Fibroblast of peridontal ligament (primary cell): ENCODE results near the gene LCMT2.
A peak's percentile ranks its signal among the peaks of the same experiment; 100 is the strongest.
"Not testable (repeated sequence)": the region's sequence is repeated elsewhere in the genome, so short reads cannot be mapped to it uniquely, and the experiment has no call there.

Experiments
- DNase-seq: peaks from one replicate; pipeline ENCODE4 v3.0.0-alpha.2; 2010; ENCODE audit errors: extremely low read depth

Gene LCMT2

DNA sequence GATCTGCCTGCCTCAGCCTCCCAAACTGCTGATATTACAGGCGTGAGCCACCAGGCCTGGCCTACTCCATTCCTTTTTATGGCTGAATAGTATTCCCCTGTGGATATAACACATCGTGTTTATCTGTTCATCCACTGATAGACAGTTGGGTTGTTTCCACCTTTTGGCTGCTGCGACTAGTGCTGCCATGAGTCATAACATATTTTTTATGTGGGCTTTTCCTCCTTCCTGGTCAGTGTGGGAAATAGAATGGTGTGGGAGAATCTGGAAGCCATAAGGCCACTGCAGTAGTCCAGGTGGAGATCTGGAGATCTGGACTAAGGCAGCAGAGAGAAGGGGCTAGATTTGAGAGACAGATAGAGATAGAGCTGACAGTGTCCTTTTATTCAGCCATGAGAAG lies 16.2 kb downstream of the LCMT2 start:
- DNase-seq, result no peak

DNA sequence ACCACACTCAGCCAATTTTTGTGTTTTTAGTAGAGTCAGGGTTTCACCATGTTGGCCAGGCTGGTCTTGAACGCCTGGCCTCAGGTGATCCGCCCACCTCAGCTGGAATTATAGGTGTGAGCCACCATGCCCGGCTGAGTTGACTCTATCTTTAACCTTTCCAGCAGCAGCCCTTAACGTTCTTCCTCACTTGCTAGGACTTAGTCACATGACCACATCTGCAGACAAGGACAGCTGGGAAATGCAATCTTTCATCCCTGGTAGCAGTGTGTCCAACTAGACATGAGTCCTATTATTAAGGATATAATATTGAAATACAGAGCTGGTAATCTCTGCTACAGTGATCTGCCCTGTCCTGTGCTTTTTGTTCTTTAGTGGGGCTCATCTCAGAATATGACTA lies 18.0 kb downstream of the LCMT2 start:
- DNase-seq, result no peak

DNA sequence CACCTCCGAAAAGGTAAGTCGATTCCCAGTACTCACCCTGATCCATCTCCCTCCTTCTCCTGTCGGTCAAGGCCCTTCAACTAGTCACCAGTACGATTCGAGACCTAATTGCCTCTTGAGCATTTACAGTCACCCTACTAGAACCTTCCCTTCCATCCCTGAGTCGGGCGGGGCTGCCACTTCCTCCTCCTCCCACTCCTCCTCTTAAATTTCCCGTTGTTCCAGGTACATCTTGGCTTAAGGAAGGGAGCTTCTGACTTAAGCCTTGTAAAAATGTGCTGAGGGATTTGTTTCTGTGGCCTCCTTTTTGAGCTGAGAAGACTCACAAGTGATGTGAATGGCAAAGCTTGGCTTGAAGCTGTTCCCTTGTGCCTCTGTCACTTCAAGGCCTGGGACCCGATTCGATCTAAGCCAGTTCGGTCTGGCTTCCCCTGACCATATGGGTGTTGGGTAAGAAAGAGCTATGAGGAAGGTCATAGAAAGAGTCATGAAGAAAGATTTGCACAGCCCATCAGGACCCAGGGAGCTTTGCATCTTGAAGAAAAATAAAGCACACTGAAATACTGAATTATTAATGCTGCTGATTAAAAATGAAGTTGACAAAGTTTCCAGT lies 28.1 kb downstream of the LCMT2 start, which contains the start of gene TGM7:
Gene TGM7 (minus strand): TSS at position 51 of the 613 bp plus-strand sequence.
- DNase-seq, result no peak

DNA sequence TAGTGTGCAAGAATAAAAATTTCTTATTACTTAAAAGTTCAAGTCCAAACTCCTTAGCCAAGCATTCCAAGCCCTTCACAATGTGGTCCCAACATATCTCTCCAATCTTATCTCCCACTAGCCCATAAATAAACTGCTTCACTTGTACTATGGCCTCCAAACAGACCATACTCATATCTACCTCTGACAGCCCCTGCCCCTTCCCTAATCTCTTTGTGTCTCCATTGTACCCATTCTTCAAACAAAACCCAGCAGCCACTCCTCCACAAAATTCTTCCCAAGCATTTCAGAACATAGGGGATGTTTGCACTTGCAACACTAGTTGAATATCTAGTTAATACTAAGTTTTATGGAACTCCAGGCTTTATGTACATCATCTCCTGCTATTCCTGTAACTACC lies 30.5 kb downstream of the LCMT2 start:
- DNase-seq, result no peak

DNA sequence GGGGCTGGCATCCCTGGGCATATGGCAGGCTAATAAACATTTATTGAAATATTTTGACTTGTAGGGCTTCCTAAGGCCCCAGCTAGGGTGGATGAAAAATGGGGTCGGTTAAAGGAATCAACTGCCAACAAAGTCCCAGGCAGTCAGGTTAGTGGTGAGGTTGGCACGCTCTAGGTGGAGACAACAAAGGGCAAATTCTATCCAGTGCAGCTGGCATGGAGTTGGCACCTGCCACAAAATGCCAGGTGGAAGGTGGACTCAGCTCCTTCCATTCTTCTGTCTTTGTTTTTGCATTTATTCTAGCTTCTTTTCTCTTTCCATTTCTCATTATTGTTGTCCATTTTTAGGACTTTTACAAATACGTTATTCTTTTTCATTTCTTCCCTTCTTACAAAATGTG lies 31.0 kb downstream of the LCMT2 start:
- no peak for DNase-seq

DNA sequence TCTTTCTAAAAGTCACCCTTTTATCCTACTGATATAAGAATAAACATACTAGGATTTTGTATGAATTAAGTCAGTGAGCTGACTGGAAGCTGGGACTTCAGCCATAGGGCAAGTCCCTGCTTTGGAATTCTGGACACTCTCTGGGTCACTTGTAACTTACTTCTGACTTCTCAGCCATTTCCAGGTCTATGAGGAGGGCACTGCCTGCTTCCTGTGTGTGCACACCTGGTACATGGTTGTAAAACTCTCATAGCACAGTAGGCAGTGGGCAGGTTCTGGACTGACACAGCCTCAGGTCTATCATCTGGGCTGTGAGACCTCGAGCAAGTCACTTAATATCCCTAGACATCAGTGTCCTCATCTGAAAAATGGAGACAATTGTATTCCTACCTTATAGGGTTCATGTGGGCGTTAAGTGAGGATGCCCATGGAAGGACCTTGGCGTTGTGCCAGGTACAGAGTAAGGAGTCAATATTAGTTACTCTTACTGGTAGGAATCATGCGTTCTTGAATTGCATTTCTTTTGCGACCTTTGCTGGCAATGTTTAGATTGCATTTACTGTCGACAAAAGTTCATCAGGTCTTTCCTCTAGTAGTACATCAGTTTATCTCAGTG lies 36.2 kb downstream of the LCMT2 start:
- DNase-seq, result no peak

DNA sequence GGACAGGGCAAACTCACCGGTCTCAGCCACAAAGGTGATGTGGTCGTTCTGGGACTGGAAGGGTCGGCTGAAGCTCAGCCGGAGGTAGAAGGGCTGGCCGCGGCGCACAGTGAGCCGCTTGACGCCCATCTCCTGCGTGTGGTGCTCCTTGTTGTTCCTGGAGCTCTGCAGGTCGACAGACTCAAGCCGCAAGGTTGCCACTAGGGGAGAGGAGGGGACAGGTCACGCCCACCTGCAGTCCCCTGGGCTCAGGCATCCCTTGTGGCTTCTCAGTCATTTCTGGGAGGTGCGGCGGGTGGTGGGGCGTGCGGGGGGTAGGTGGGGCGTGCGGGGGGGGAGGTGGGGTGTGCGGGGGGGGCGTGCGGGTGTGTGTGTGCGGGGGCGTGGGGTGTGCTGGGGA lies 36.9 kb downstream of the LCMT2 start:
- DNase-seq, result no peak

DNA sequence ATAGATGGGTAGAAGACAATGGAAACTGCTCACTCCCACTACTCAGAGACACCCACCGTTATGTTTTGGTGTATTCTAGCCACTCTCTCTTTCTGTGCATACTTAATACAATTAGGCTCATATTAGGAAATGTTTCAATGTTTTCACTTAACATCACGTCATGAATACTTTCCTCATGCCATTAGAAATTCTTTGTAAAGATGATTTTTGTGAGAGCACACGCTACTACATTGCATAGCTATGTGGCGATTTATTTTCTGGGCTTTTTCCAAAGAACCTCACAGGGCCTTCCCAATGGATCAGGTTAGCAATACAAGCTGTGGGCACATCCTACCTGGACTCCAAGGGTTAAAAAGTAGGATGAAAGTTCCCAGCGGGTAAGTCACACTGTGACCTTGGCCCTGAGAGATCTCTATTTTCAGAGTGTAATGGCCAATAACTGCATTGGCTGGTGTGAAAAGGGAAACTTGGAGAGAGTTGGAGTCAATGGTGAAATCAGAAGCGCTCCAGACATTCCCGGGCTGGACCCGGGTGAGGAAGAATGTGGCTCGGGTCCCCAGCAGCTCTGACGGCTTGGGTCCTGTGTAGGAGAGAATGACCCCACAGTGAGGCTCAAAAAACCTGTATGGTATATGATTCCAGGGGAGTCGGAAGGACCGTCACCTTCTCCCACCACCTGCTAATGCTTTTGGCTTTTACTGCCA lies 37.8 kb downstream of the LCMT2 start:
- peak; percentile 14 for DNase-seq

DNA sequence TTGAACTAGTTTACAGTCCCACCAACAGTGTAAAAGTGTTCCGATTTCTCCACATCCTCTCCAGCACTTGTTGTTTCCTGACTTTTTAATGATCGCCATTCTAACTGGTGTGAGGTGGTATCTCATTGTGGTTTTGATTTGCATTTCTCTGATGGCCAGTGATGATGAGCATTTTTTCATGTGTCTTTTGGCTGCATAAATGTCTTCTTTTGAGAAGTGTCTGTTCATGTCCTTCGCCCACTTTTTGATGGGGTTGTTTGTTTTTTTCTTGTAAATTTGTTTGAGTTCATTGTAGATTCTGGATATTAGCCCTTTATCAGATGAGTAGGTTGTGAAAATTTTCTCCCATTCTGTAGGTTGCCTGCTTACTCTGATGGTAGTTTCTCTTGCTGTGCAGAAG lies 40.7 kb downstream of the LCMT2 start:
- DNase-seq, result not testable (repeated sequence)

DNA sequence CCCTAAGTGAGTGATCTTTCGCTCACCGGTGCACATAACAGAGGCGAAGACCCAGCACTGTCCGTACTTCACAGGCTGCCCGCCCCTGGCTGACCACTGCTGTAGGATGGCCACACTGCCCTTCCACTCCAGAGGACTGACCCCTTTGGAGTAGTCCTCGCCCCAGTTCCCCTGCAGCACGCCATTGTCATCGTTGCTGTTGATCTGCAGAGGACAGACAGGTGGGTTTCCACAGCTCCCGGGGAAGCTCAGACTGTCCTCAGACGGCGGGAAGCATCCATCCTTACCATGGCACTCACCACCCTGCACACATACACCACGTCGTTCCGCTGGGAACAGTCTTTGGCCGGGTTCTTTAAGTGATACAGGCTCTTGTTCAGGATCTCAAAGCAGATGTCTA lies 43.1 kb downstream of the LCMT2 start:
- no peak for DNase-seq

DNA sequence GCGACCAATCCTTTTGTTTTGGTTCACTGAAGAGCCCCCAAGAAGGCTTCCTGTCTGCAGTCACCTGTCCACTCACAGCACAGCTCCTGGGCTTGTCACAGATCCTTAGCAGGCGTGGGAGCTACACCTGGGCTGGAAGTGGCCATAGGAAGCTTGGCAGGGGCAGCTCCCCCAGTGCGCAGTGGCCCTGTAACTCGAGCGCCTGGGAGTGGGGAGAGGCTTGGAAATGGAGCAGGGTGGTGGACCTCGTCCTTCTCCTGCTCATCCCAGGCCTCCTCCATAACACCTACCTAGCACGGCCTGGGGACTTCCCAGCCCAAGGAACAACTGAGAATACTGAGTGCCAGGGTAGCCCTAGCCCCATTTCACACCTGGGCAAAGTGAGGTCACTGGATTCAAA lies 44.3 kb downstream of the LCMT2 start:
- no peak for DNase-seq

DNA sequence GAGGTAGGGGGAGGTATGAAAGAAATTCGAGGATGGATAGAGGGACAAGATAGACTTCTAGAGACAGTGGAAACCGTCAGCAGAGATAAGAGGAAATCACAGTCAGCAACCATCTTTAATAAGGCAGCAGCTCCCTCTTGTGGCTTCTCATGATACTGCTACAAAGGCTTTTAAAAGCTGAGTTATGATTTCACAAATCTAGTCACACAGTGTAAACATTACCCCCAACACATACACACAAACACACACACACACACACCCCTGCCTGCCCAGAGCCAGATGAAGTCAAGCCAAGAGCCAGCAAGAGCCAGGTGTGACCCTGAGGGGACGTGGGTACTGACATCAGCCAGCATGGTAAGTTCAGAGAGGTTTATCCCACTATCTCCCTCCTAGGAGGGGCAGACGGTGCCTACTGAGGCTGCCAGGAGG lies 44.8 kb downstream of the LCMT2 start:
- peak; percentile 83 for DNase-seq

DNA sequence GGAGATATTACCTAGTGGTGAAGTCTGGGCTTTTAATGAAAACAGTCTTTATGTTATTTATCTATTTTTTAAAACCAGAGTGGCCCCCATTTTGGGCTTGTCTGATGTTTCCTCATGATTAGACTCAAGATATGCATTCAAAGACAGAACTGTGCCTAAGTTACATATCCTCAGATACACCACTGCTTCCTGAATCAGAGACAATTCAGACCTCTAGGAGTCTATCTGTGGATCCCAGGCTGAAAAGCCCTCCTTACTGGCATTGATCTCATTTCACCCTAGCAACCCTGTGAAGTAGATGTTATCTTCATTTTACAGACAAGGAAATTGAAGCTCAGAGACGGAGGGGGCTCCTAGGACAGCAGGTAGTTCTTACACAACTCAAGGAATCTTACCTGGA lies 46.8 kb downstream of the LCMT2 start:
- DNase-seq, result no peak

DNA sequence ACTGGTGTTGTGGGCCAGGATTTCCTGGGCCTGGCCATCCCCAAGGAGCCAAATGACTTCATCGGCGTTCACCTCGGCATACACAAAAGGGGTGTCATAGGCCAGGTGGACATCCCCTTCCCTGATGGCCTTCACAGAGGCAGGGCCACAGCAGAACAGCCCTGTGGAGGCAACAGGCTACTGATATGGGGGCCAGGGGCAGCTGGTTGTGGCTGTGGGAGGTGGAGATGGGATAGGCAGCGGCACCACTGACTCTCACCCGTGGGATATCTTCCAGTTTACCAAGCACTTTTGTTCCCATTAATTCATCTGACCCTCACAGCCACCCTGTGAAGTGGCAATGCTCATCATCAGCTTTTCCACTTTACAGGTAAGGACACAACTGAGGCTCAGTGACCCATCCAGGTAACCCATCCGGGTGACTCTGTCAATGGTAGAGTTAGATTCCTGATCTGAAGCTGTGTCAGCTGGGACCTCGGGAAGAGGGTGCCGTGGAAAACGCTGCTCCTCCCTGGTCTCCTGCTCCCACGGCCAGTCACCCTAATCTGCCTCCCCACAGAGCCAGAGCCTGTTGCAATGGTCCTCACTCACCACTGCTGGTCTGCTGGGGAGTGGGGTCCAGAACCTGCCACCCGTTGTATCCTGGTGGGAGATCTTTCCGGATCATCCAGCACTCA lies 48.3 kb downstream of the LCMT2 start:
- DNase-seq, result no peak

DNA sequence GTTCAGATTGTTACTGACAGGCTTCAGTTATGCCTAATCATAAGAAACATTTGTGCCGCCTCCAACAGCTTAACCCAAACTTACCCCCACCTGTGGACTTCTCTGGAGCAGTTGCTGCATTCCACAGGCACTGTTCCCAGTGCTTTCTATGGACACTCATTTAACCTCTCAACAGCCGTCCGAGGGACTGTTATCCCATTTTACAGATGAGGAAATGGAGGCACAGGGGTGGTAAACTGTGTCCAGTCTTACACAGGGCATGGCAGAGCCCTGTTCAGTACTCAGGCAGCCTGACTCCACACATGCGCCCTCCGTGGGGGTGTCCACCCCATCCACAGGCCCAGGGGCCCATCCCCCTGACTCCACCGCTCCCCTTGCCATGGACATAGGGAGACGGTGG lies 49.4 kb downstream of the LCMT2 start:
- DNase-seq, result no peak

DNA sequence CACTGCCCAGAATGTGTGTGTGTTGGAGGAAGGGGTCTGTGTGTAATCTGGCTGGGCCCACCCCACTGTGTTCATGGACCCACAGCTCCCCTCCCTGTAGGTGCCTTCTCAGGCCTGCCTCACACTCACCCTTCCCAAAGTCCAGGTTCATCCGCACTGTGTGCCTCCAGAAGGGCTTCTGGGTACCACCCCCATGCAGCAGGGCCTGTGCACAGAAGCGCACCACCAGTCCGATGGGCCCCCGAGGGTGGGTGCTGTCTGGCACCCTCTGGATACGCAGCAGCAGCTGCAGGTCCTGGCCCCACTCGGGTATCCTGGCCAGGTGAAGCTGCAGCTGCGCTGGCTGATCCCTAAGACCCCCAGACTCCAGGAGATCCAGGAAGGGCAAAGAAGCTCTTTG lies 50.9 kb downstream of the LCMT2 start:
- DNase-seq, result no peak

DNA sequence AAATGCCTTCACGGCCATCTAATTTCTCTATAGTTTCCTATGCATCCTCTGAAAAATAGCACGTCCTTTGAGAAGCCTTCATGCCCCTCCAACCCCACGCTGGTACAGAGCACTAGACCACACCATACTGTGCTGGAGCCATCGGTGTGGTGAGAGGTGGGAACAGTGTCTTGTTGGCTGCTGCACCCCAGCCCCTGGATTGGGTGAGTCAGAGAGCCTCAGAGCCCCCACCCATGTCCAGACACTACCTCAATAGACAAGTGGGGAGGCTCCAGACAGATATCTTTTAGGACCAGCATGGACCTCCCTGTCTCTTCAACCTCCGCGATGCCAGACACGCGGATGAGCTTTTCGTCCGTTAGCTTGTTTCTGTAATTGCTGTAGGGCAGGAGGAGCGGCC lies 51.5 kb downstream of the LCMT2 start:
- no peak for DNase-seq

DNA sequence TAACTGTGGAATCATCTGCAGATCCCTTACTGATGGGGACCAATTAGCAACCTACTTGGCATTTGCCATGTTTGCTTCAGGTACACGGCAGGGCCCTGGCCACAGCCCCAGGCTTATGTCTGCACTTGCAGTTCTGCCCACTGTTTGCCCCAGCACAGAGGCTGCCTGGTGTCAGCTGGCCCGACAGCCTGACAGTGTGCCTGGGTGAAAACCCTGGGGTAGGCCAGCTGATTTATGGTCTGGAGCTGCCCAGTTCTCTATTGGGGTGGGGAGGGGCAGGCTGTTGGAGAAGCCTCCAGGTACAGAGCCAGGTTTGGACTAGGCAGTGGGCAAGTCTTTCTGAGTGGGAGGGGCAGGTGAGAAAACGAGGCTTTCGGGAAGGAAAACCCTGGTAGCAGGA lies 52.5 kb downstream of the LCMT2 start:
- DNase-seq, result no peak

DNA sequence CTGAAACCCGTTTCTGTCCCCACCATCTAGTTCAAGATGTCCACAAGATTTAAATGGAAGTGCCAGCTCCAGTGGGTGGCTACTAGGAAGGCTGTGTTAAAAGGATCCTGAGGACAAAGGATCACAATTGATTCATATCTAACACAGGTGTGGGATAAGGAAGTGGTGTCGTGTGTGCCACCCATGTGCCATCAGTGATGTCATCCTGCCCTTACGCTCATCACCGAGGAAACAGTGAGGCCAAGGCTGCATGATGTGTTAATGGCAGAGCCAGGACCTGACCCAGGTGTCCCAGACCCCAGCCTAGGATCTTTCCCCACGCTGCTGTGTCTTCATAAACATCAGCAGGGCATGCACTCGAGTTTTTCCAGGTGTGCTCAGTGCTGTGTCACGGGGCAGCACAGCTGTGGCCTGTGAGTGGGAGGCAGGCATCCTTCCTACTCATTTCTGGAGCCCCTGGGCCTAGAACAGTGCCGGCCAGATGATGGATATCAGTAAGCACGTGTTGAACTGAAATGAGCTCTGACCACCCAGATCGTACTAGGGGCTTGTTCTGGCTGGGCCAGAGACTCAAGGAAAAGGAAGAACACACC lies 53.0 kb downstream of the LCMT2 start:
- no peak for DNase-seq

DNA sequence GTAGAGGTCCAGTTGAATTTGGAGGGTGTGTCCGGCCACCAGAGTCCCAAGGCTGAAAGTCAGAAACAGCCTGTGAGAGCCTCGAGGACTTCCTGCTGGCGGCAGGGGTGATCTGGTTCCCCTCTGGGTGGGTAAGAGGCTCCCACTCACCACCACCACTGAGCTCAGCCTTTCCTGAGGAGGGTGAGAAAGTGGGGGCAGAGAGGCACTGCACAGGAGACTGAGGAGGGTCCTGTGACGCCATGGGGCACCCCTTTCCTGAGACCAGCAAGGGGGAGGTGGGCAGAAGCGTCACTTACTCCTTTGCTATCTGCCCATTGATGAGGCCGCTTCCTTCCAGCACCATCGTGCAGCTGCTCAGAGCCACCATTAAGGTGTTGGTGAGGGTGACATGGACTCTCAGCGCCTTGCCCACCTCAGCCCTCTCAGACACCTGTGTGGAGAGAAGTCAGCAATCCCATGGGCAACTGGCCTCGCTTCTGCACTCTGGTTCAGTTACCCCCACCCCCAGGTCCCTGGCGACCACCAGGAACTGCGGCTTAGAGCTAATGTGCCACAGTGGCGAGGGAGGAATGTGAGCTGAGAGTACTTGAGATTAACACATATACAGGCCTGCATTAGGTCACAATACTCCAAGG lies 53.7 kb downstream of the LCMT2 start:
- no peak for DNase-seq

DNA sequence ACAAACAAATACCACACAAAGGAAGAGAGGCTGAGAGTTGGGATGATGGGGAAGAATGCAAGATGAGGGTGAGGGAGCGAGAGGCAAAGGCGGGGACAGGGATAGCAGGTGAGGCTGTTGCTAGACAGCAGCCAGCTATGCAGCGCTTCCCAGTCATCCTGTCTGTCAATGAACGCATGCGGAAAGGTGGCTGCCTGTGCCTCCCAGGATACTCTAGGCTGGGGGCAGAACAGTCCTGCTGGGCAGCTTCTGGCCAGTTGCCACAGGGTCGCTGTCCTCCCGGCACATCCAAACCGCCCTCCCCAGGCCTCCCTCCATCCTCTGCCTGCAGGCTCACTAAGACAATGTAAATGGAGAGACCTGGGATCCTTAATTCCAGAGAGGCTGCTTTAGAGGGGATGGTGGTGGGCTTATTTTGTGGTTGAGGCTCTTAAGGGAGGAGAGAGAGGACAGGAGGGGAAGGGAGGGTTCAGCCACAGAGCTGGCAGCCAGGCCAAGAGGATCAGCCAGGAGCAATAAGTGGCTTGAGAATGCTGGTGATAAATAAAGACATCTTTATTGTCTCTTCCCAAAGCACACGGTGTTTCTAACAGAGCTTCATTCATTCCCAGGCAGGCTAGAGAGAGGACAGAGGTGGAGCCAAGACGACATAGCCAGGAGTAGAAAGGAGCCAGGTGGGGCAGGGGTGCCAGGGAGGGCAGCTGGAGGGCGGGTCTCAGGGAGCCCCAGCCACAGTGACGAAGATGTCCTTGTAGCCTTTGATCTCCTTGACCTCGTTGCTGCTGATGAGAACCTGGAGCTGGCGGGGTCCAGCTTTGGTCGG lies 54.4 kb downstream of the LCMT2 start:
- no peak for DNase-seq
